IPS-18c (cell line): ENCODE results near the gene NRCAM.

ENCODE experiments used
- H3K4me3 ChIP-seq: 2 replicates; pipeline ENCODE4 v1.7.0; 2013; ENCODE audit warnings: low read depth, mild to moderate bottlenecking, low read length, moderate library complexity; ENCODE audit not compliant: insufficient read depth
- H3K9me3 ChIP-seq: one replicate; pipeline ENCODE4 v1.6.1; 2013; ENCODE audit warnings: mild to moderate bottlenecking, low read length, moderate library complexity; ENCODE audit not compliant: control insufficient read depth, insufficient read depth

Gene NRCAM

GRCh38 chr7:108311446-108312168, 144.6 kb downstream of the NRCAM start:
- H3K4me3 ChIP-seq = no peak overlapping the region

DNA sequence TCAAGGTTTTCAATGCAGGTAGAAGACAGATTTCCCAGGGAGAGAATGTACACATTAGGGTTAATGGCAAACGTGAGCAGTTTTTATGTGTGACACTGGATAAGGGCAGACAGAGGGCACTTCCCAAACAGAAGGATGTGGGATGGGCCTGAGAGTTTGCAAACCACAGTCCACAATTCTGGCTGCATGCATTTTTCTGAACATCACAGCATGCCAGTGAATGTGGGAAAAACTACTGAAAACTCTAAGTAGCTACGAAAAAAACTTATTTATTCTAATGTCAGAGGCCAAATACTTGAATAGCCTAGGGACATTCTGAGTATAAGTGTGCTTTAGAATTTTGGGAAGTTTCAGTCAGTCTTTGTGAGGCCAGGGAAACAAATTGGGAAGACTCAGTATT, 145.9 kb downstream of the NRCAM start:
- Histone ChIP-seq H3K4me3 (no peak overlapping the region), H3K9me3 (no peaks in the 10 kb centered on the region)

More at GRCh38 chr7:108311446-108312168, 144.6 kb downstream of the NRCAM start:
- no peaks in the 10 kb centered on the region for H3K9me3 ChIP-seq

DNA sequence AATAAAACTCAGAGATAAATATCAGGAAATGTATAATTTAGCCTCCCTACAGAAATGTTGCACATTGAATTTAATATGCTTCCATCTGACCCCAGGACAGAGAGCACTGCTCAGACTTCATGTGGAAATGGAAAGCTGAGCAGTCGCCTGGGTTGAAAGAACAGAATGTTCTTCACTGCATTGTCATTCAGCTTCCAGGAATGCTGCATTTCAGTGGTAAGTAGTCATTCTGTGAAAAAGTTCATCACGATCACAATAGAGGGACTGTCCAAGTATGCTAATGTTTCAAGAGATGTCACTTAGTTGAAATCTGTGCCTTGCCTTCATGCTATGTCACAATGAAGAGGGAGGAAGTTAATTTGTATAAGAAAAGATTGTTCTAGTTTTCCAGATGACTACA, 147.3 kb downstream of the NRCAM start:
- Histone ChIP-seq H3K9me3 (no peaks in the 10 kb centered on the region), H3K4me3 (no peak overlapping the region)

- H3K9me3 ChIP-seq = no peaks in the 10 kb centered on the region
- H3K4me3 ChIP-seq = no peak overlapping the region
Observed at GRCh38 chr7:108308276-108308675, 148.0 kb downstream of the NRCAM start.

DNA sequence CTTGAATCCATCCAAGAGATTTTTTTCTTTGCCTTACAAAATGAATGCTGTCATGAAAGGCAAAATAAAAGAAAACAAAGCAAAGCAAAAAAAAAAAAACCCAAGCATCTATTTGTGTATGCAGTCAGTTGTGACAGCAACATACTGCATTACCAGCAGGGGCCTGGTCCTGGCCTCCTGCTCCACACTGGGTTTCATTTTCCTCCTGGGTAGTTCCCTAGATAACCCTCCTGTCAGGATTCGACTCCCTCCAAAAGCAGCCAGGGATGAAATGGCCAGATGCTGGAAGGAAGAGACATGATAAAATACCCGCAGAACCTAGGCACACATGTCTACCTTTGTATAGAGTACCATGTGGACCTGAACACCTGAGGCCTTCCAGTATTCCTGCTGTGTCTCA, 148.6 kb downstream of the NRCAM start:
- Histone ChIP-seq H3K9me3 (no peaks in the 10 kb centered on the region), H3K4me3 (no peak overlapping the region)

DNA sequence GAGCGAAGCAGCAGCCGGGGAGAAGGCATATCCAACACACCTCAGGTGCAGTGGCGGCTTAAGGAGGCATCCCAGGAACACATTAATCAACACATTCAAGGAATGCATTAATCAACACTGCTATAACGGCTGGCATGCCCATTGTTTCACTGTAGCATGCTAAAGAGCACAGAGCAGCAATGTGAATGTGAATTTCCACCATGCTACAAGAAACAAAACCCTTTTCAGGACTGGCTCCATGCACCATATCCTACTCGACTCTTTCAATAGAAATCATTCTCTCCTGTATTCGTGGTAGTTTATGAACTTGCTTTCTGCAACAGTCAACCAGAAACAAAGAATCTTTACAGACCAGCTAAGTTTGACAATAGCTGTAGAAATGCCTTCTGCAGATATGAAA, 149.0 kb downstream of the NRCAM start:
- H3K4me3 ChIP-seq = no peak overlapping the region
- no peaks in the 10 kb centered on the region for H3K9me3 ChIP-seq

DNA sequence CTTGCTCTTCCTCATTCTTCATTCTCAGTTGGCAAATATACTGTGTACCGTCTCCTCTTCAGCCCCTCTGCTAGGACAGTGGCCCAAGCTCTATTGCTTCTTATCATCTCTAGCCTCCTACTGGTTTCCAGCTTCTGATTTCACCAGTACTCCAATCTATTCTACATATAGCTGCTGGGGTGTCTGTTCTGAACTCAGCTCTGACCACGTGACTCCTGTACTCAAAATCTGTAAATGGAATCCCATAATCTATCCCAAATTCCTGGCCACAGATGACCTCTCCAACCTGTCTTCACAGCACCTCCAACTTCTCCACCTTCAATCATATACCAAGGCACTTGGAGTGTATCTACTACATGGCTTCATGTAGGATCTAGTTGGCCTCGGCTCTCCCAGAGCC, 152.9 kb downstream of the NRCAM start:
- Histone ChIP-seq H3K9me3 (no peaks in the 10 kb centered on the region), H3K4me3 (no peak overlapping the region)

DNA sequence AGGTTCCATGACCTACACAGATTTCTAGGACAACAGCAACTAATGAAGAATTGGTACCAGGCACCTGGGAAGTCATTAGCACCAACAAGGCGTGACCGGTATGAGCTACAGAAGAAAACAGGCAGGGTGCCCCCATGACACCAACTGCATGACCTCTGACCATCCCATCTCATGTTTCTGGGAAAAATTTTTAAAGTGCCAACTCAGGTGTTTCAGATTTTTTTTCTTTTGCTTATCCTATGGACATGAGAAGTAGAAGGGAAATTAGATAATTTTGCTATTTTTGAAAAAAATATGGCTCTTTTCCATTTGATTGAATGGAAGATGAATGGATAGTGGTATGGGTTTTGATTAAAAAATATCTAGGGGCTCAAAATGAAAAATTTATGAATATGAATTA, 154.8 kb downstream of the NRCAM start:
- Histone ChIP-seq H3K9me3 (no peaks in the 10 kb centered on the region), H3K4me3 (no peak overlapping the region)

DNA sequence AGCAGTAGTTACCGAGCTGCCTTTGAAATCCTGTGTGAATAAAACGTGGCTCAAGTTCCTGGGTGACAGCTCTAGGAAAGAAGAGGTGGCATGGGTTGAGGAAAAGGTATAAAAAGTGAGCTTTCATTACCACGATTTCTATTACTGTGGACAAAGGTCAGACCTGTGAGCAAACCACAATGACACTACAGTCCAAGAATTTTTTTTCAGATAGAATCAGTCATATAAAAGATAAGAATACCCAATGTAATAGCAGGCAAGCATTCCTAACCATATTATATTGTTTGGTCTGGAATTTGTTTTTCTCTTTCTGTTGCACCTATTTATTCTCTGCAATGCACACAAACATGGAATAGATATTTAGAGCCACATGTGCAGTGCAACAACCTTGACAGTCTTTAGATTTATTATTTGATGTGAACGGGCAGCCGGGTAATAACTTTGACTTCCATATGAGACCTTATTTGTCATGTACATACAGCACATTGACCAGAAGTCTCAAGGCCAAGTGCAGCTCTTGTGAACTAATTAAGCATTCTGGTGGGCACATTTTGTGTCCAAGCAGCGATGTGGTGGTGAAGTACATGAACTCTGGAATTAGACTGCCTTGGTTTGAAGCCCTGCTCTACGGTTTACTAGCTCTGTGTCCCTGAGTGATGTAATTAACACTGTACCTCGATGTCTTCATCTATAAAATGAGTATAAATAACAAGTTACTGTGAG, 156.8 kb downstream of the NRCAM start:
- Histone ChIP-seq H3K9me3 (no peaks in the 10 kb centered on the region), H3K4me3 (no peak overlapping the region)

DNA sequence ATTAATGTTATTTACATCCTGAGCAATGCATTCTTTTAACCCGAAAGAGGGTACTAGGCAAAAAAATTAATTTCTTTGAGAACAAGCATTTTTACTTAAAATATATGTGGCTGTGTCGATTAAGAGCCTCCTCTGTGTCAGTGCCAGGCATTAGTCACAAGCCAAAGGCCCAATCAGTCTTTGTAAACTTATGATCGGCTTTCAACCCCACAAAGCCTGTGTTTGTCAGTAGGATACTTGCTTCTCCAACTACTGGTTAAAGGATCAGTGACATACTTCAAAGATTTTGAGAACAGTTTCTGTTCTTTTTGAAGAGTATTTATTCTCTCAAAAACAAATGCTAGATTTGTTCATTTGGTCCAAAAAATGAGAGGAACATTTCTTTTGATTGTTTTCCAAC, 159.3 kb downstream of the NRCAM start:
- H3K4me3 ChIP-seq = no peak overlapping the region
- H3K9me3 ChIP-seq = no peaks in the 10 kb centered on the region

GRCh38 chr7:108294595-108294994, 161.6 kb downstream of the NRCAM start:
- Histone ChIP-seq H3K4me3 (no peak overlapping the region), H3K9me3 (no peaks in the 10 kb centered on the region)

DNA sequence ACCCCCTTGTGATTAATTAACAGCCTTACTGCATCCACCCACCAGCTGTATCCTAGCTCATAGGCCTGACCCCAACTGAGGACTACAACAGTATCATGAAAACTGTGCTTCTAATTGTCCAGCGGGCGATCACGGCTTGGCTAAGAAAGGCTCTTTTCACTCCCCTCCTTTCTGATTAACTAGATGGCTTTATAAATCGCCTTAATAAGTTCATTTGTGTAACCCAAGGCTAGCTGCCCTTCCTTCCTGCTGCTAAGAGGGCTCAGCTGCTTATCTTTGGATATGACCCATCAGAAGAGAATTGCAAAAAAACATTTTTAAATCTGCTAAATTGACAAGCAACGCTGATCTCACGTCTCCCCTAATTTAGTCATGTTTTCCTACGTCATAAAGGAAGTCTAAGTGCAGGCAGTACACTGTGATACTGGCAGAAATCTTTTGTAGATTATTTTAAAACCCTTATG, 163.1 kb downstream of the NRCAM start:
- H3K4me3 ChIP-seq = no peak overlapping the region
- no peaks in the 10 kb centered on the region for H3K9me3 ChIP-seq

DNA sequence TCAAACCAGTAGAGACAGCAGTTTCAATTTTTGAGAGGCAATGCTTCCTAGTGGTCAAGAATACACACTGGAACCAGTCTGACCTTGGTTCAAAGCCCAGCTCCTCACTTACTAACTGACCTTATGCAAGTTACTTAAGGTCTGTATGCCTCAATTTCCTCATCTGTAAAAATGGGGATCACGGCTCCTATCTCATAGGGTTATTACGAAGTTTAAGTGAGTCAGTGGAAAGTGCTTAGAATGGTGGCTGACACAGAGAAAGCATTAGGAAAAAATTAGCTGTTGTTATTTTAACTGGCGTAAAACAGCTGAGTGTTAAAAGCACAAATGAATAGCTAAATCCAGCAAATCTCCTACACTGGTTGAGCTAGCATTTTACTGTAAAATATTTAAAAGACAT, 163.7 kb downstream of the NRCAM start:
- H3K9me3 ChIP-seq = no peaks in the 10 kb centered on the region
- H3K4me3 ChIP-seq = no peak overlapping the region

GRCh38 chr7:108291791-108292440, 164.3 kb downstream of the NRCAM start:
- Histone ChIP-seq H3K9me3 (no peaks in the 10 kb centered on the region), H3K4me3 (no peak overlapping the region)

DNA sequence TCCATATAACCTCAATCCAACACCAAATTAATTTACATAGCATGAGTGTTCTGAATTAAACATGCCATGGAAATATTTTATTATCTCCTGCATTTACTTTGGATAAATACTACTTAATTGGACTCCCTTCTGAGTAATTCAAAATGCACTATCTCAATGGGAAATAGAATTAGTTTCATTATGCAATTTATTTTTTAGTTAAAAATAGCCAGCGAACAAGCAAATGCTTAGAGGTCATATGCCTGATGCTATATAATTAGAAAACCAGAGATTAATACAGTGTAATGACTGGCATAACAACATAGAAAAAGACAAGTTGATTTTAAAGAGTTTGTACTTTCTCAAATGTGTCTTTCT, 165.1 kb downstream of the NRCAM start:
- no peak overlapping the region for H3K4me3 ChIP-seq
- H3K9me3 ChIP-seq = no peaks in the 10 kb centered on the region

GRCh38 chr7:108290459-108291151, 165.6 kb downstream of the NRCAM start:
- Histone ChIP-seq H3K9me3 (no peaks in the 10 kb centered on the region), H3K4me3 (no peak overlapping the region)

DNA sequence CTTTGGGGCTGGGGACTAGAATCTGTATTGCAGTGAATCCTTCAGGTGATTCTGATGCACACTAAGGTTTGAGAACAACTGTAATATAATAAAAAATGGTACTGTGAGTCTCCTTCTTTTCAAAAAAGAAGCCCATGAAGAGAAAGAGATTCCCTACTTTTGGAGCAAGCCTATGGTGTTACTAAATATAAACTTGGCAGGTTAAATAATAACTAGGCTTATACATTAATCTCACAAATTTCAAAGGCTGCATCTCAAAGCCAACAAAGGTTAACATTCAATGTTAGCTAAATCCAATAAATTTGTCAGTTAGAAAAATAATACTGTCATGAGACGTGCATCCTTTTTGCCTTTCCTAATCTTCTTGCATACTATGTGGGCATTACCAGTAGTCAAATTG, 166.4 kb downstream of the NRCAM start:
- Histone ChIP-seq H3K4me3 (no peak overlapping the region), H3K9me3 (no peaks in the 10 kb centered on the region)

GRCh38 chr7:108287857-108288256, 168.4 kb downstream of the NRCAM start:
- no peak overlapping the region for H3K4me3 ChIP-seq

More at GRCh38 chr7:108287857-108288256, 168.4 kb downstream of the NRCAM start:
- H3K9me3 ChIP-seq = no peaks in the 10 kb centered on the region
